GM18511 (cell line): ENCODE results near the gene F10.

Experiments used
- ATAC-seq: cut with Tn5 transposase; IDR thresholded peaks from one replicate; pipeline ENCODE4 v1.9.1; 2021; ENCODE audit warnings: mild to moderate bottlenecking, moderate library complexity; ENCODE audit not compliant: unreplicated experiment

The F10 gene

GRCh38 chr13:113115363-113116205 is 7.0 kb upstream of the F10 start:
- ATAC-seq: no peak

GRCh38 chr13:113116206-113116800 is 6.3 kb upstream of the F10 start:
- no peak for ATAC-seq

DNA sequence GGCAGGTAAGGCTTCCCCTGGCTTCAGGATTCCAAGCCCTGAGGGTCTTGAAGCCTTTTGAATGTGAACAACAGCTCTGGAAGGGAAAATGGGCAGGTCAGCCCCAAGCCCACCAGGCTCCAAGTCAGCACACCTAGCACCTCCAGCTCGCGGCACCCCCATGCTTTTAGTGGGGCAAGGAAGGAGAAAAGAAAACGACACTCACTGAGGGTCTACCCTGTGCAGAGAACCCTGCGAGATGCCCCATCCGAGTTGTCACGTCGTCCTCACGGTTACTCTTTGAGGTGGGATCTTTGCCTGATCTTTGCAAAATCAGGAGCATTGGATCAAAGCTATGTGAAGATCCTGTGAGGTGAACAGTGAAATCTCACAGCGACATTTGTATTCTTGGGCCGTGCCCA is 5.7 kb upstream of the F10 start:
- no peak for ATAC-seq

- ATAC-seq: no peak
Observed at GRCh38 chr13:113117335-113117872, 5.2 kb upstream of the F10 start.

DNA sequence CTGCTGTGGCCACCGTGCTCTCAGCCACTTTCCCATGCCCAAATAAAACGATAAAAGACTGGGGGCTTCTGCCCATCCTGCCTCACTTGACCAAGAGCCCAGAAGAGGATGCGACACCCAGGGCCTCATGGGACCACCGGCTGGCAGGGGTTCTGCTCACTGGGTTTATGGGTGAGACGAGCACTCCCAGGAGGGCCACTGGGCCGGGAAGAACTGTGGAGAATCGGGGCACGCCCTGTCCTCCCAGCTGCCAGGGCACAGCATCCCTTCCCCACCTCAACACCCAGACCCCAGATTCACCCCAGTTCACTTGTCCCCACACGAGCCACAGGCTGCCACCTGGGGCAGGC is 4.7 kb upstream of the F10 start:
- no peak for ATAC-seq

GRCh38 chr13:113118261-113119021 is 4.2 kb upstream of the F10 start:
- ATAC-seq: no peak

DNA sequence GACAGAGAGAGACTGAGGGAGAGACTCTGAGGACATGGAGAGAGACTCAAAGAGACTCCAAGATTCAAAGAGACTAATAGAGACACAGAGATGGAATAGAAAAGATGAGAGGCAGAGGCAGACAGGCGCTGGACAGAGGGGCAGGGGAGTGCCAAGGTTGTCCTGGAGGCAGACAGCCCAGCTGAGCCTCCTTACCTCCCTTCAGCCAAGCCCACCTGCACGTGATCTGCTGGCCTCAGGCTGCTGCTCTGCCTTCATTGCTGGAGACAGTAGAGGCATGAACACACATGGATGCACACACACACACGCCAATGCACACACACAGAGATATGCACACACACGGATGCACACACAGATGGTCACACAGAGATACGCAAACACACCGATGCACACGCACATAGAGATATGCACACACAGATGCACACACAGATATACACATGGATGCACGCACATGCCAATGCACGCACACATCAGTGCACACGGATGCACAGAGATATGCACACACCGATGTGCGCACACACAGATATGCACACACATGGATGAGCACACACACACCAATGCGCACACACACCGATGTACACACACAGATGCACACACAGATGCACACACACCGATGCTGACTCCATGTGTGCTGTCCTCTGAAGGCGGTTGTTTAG is 3.3 kb upstream of the F10 start:
- ATAC-seq: no peak

GRCh38 chr13:113119822-113120189 is 2.8 kb upstream of the F10 start:
- ATAC-seq: no peak

- ATAC-seq: no peak
Observed at GRCh38 chr13:113120300-113121182, 2.1 kb upstream of the F10 start.

DNA sequence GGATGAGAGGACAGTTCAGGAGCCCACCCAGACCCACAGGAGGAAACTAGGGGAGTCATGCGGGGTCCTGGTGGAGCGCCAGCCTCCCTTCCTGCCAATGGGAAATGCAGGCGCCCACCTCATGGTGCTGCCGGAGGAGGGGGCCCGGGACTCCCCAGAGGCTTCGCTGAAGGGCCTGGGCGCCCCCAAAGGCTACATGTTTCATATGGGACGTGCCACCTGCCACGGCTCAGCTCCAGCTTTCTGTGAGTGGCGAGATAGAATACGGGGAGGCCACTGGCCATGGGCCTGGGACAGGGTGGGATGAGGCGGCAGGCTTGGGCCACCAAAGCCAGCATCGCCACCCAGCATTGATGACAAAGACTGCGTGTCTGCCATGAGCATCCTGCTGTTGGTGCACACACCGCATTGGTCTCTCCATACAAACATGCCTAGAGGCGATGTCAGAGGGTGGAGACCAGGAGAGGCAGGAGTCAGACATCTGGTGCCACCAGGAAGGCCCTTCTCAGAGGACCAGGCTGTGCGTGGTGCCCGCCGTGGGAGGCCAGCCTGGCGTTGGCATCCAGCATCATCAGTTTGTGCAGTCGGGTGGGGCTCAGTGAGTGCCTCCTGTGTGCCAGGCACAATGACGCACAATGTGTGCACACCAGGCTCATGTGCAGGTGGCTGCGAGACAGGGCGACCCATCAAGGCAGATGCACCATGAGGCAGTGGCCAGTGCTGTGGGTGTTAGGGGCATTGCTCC is 1.2 kb upstream of the F10 start:
- ATAC-seq: no peak

GRCh38 chr13:113121928-113122471 is 599 bp upstream of the F10 start:
- ATAC-seq: no peak

DNA sequence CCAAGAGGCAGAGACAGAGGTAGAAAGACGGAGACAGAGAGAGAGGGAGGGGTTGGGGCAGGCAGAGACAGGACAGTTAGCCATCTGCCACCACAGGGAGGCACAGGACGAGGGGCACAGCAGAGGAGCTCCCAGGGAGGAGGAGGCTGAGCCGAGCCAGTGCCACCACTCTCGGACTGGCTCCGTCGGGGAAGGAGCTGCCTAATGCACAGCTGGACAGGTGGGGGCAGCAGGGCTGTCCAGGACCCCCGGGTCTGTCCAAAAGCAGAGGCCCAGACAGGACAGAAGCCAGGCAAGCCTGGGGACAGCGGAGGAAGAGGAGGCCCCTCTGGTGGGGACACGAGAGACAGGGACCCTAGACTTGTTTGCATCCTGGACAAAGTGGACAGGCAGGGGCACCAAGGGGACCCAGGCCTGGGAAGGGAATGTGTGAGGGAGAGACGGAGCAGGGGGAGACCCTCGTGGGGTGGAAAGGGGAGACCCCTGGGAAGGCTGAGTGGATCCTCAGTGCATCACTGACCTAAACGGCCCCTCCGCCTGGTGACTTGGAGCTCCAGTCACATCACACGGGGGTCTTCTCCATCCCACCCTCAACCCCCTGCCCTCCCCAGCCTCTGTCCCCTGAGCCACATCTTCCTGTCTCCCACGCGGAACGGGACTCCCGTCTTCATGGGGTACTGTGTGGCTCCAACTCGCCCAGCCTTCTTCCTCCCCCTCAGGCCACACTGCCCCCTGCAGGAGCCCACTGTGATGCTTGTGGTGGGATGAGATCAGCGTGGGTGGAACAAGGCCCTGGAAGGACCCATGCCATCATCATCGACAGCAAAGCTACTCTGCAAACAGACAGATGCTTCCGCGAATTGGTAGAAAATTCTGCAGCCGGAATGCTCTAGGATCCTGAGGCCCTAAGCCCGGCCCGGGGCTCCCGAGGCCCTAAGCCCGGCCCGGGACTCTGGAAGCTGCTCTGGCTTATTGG is 915 bp downstream of the F10 start:
- ATAC-seq: no peak

DNA sequence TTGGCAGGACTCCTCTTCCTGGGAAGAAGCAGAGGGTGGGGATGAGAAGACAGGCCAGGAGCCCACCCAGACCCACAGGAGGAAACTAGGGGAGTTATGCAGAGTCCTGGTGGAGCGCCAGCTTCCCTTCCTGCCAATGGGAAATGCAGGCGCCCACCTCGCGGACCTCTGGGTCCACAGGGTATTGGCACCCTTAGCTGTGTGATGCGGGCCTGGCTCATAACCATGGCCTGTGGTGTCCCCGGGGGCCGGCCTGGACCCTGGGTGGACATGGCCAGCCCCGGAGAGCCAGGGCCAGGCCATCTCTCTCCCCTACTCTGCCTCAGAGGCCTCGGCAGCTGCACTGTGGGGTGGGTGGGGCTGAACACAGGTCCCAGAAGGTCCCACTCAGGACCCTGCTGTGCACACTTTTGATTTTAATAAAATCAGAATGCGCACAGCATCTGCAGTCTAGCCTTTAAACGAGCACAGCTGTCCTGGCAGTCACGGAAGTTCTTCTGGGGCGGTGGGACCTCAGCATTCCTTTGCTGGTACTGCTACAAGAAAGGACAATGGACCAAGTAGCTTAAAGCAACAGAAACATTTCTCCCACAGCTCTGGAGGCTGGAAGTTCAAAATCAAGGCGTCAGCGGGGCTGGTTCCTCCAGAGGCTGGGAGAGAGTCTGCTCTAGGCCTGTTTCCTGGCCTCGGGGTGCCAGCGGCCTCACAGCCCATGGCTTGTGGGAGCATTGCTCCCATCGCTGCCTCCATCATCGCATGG is 1.8 kb downstream of the F10 start:
- no peak for ATAC-seq

DNA sequence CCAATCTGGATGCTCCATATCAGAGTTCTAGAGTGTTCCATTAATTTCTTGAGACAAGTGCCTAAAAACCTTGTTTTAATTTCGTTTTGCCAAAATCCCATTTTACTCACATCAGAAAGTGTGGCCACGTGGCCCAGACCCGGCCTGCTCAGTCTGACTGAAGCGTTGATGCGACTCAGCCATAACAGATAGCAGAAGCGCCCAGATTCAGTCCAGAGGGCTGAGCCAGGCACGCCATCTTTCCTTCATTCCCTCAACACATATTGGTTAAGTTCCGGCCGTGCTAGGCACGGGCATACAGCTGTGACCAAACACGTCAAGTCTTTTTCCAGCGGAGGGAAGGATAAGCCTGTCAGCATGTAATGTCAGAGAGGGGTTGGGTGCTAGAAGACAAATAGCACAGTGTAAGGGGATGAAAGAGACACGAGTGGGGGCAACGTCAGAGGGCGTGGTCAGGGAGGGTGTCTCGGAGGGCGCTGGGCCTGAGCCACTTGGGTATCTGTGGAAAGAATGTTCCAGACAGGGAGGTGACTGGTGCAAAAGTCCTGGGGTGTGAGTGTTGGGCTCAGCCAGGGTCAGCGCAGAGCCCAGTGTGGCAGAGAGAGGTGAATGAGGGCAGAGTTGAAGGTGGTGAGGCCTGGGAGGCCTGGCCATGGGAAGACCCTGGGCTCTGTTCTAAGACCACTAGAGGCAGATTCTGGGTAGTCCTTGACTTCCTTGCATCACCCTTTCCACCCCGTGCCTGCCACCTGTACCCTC is 3.1 kb downstream of the F10 start:
- no peak for ATAC-seq

- ATAC-seq: no peak
Observed at GRCh38 chr13:113126265-113127150, 3.9 kb downstream of the F10 start.

DNA sequence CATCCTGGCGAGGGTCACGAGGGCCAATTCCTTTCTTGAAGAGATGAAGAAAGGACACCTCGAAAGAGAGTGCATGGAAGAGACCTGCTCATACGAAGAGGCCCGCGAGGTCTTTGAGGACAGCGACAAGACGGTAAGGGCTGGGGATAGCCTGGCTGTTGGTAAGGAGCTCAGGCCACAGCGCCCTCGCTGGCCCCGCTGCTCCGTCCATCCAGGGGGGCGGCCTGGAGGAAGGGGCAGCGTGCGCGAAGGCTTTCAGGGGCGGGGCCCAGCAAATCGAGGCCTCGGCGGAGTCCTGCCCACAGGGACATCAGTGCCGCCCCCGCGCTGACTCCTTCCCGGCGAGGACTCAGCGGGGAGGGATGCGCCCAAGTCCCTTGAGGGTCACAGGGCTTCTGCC is 6.9 kb downstream of the F10 start:
- no peak for ATAC-seq
